GM19023 (cell line): ENCODE measurements around the gene PEA15.
A peak's percentile ranks its signal among the peaks of the same experiment; 100 is the strongest.

Experiments
- ATAC-seq: cut with Tn5 transposase; IDR thresholded peaks from one replicate; pipeline ENCODE4 v1.9.1; 2021; ENCODE audit warnings: mild to moderate bottlenecking, moderate library complexity; ENCODE audit not compliant: unreplicated experiment

The PEA15 gene

GRCh38 chr1:160178731-160179130, 26.5 kb upstream of the PEA15 start:
- no peak for ATAC-seq

GRCh38 chr1:160179336-160179735, 25.8 kb upstream of the PEA15 start:
- no peak for ATAC-seq

GRCh38 chr1:160186246-160186645, 18.9 kb upstream of the PEA15 start:
- no peak for ATAC-seq

GRCh38 chr1:160186729-160187128, 18.5 kb upstream of the PEA15 start:
- ATAC-seq: no peak

- no peak for ATAC-seq
Measured at GRCh38 chr1:160187407-160187806, 17.8 kb upstream of the PEA15 start.

GRCh38 chr1:160188341-160188740, 16.8 kb upstream of the PEA15 start:
- no peak for ATAC-seq

- no peak for ATAC-seq
Measured at GRCh38 chr1:160189649-160190625, 15.2 kb upstream of the PEA15 start, which contains the start of gene CASQ1. Gene CASQ1 (plus strand): TSS chr1:160190575. CDS start chr1:160190752, 177 bp downstream.

- ATAC-seq: no peak
Measured at GRCh38 chr1:160191756-160192155, 13.4 kb upstream of the PEA15 start.

GRCh38 chr1:160192234-160192633, 12.9 kb upstream of the PEA15 start:
- ATAC-seq: no peak

GRCh38 chr1:160193091-160193819, 11.9 kb upstream of the PEA15 start:
- ATAC-seq: peak; percentile 65

- no peak for ATAC-seq
Measured at GRCh38 chr1:160193832-160194736, 11.1 kb upstream of the PEA15 start.

- ATAC-seq: no peak
Measured at GRCh38 chr1:160194737-160195059, 10.5 kb upstream of the PEA15 start.

GRCh38 chr1:160196143-160196542, 9.0 kb upstream of the PEA15 start:
- no peak for ATAC-seq

- no peak for ATAC-seq
Measured at GRCh38 chr1:160197231-160197630, 8.0 kb upstream of the PEA15 start.

GRCh38 chr1:160200786-160201185, 4.4 kb upstream of the PEA15 start:
- ATAC-seq: no peak

GRCh38 chr1:160204526-160205241, 500 bp upstream of the PEA15 start:
- peak; percentile 60 for ATAC-seq

GRCh38 chr1:160206036-160206389, 829 bp downstream of the PEA15 start:
- ATAC-seq: peak; percentile 30

- no peak for ATAC-seq
Measured at GRCh38 chr1:160206421-160207117, 1.4 kb downstream of the PEA15 start.

GRCh38 chr1:160207118-160207650, 2.0 kb downstream of the PEA15 start:
- ATAC-seq: no peak
